Colonic mucosa (tissue), 4 donors: Measurements from ENCODE around the gene DYNC1I2. TPM values are rescaled to one million over a fixed set of nuclear protein-coding genes. Genes with fewer than 3 reads are reported as not detected.

Experiments used
- DNase-seq: peaks from one replicate; pipeline ENCODE4 v3.0.0-alpha.2; 2020
- H3K27ac ChIP-seq: fragments of 200-600 bp; one replicate; pipeline ENCODE4 v1.8.0; 2021
- H3K27me3 ChIP-seq: fragments of 200-600 bp; one replicate; pipeline ENCODE4 v1.8.0; 2021
- H3K36me3 ChIP-seq: fragments of 200-600 bp; one replicate; pipeline ENCODE4 v1.8.0; 2021
- H3K4me1 ChIP-seq: fragments of 200-600 bp; one replicate; pipeline ENCODE4 v1.8.0; 2021; ENCODE audit warnings: mild to moderate bottlenecking
- H3K4me3 ChIP-seq: fragments of 200-600 bp; one replicate; pipeline ENCODE4 v1.8.0; 2021
- H3K9ac ChIP-seq, 2 donors: one replicate each; pipeline ENCODE4 v1.7.0; 2013; ENCODE audit warnings: control low read depth in 2 of 2, low read depth in 2 of 2, low read length in 2 of 2
- H3K9me3 ChIP-seq: fragments of 200-600 bp; one replicate; pipeline ENCODE4 v1.8.0; 2021
- intact Hi-C: fragments of 100-400 bp; cut with DNase I; formaldehyde crosslinking; loops from one replicate; pipeline ENCODE4 v1.14.1; 2022
- total RNA-seq, 2 donors: library from RNA; stranded (reverse); fragmentation: NEBNext Ultra II Directional in 1 of 2; extraction: Animal tissue kit (Norgen Biotek cat#: 25700) in 1 of 2; gene quantifications; one replicate each; pipeline ENCODE4 v1.2.1, GENCODE V29; 2021
- TF ChIP-seq, protein P1 (sequence below): fragments of 200-600 bp; IDR thresholded peaks from one replicate; pipeline ENCODE4 v1.8.0; 2022; ENCODE audit warnings: antibody characterized with exemption, mild to moderate bottlenecking
- donor health status: healthy.
- donor health status: DM: no; HTN: no; CAD: no.
- donor health status: DM: no; HTN: no; CAD: no.

Gene DYNC1I2
- total RNA-seq, 2 donors from 2014 or later, result 88.3 to 107 TPM

GRCh38 chr2:171728989-171729951 lies 42.0 kb downstream of the DYNC1I2 start:
- Histone ChIP-seq H3K4me1 (no peaks in the 10 kb centered on the region), H3K9me3 (no peaks in the 10 kb centered on the region), H3K9ac (no peak overlapping the region), H3K27me3 (no peaks in the 10 kb centered on the region), H3K4me3 (no peak overlapping the region), H3K36me3 (peaks cover 4% of the 10 kb centered on the region), H3K27ac (no peak overlapping the region)
- no peak for DNase-seq
- TF ChIP-seq, protein P1, sequence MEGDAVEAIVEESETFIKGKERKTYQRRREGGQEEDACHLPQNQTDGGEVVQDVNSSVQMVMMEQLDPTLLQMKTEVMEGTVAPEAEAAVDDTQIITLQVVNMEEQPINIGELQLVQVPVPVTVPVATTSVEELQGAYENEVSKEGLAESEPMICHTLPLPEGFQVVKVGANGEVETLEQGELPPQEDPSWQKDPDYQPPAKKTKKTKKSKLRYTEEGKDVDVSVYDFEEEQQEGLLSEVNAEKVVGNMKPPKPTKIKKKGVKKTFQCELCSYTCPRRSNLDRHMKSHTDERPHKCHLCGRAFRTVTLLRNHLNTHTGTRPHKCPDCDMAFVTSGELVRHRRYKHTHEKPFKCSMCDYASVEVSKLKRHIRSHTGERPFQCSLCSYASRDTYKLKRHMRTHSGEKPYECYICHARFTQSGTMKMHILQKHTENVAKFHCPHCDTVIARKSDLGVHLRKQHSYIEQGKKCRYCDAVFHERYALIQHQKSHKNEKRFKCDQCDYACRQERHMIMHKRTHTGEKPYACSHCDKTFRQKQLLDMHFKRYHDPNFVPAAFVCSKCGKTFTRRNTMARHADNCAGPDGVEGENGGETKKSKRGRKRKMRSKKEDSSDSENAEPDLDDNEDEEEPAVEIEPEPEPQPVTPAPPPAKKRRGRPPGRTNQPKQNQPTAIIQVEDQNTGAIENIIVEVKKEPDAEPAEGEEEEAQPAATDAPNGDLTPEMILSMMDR, result no peak
- intact Hi-C loops, result no loop called here

GRCh38 chr2:171729952-171730317 lies 42.7 kb downstream of the DYNC1I2 start:
- H3K4me3 ChIP-seq, result no peak overlapping the region
- peaks cover 4% of the 10 kb centered on the region for H3K36me3 ChIP-seq
- no peaks in the 10 kb centered on the region for H3K9me3 ChIP-seq
- DNase-seq, result no peak
- H3K9ac ChIP-seq, result no peak overlapping the region
- intact Hi-C loops, result no loop called here
- H3K4me1 ChIP-seq, result no peaks in the 10 kb centered on the region
- H3K27ac ChIP-seq, result no peak overlapping the region
- TF ChIP-seq, protein P1, result no peak
- no peaks in the 10 kb centered on the region for H3K27me3 ChIP-seq

DNA sequence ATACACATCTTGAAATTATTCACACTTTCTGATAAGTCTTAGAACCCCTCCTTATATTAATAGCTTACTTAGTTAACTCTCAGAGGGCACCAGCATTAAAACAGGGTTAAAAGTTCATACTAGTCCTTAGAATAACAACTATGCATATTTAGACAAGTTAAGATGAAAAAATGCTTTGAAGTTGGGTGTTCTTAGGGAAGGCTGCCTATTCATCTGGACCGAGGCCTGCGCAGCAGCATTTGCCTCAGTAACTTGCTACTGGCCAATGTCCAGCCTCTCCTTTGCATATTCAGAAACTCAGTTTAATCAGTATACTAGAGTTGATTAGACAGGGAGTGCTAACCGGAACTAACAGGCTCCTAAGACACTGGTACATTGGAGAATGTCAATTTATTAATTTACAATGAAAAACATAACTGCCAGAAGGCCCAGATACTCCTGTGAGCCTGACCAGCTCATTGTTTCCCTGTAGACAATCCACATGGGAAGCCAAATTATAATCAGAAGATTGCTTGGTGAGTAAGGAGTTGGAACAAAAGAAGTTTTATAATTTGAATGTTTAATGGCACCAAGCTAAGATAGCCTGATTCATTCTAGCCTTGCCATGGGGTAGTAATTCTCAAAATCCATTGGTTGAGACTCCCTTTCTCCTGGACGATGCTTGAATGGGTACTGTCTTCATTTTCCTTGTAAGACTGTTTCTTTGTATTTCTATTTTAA lies 48.9 kb downstream of the DYNC1I2 start:
- no peak for DNase-seq
- intact Hi-C loops, result no loop called here
- TF ChIP-seq, protein P1, result no peak
- Histone ChIP-seq H3K27ac (no peak overlapping the region), H3K4me3 (no peak overlapping the region), H3K27me3 (no peaks in the 10 kb centered on the region), H3K9ac (no peak overlapping the region), H3K4me1 (no peaks in the 10 kb centered on the region), H3K36me3 (no peaks in the 10 kb centered on the region), H3K9me3 (no peaks in the 10 kb centered on the region)

DNA sequence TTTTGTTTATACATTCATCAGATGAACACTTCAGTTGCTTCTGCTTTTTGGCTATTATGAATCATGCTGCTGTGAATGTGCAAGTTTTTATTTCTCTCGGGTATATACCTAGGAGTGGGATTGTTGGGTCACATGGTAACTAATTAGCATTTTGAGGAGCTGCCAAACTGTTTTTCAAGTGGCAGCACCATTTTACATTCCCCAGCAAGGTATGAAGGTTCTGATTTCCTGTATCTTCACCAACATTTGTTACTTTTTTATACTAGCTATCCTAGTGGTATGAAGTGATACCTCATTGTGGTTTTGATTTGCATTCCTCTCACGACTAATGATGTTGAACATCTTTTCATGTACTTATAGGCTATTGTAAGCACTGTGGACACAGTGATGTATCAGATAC lies 53.9 kb downstream of the DYNC1I2 start:
- H3K27ac ChIP-seq, result no peak overlapping the region
- H3K9me3 ChIP-seq, result no peaks in the 10 kb centered on the region
- H3K4me1 ChIP-seq, result no peaks in the 10 kb centered on the region
- H3K27me3 ChIP-seq, result no peaks in the 10 kb centered on the region
- no peak overlapping the region for H3K9ac ChIP-seq
- intact Hi-C loops, result no loop called here
- no peak for DNase-seq
- H3K36me3 ChIP-seq, result no peaks in the 10 kb centered on the region
- no peak overlapping the region for H3K4me3 ChIP-seq
- TF ChIP-seq, protein P1, result no peak

GRCh38 chr2:171742760-171743159 lies 55.5 kb downstream of the DYNC1I2 start:
- Histone ChIP-seq H3K27me3 (no peaks in the 10 kb centered on the region), H3K27ac (no peak overlapping the region), H3K4me1 (no peaks in the 10 kb centered on the region), H3K9me3 (no peaks in the 10 kb centered on the region), H3K36me3 (no peaks in the 10 kb centered on the region), H3K9ac (no peak overlapping the region), H3K4me3 (no peak overlapping the region)
- TF ChIP-seq, protein P1, result no peak
- intact Hi-C loops, result no loop called here
- DNase-seq, result no peak
